Choroid plexus epithelial cell (primary cell): ENCODE measurements around the gene ADCY9.

Source experiments
- DNase-seq: peaks from one replicate; pipeline ENCODE4 v3.0.0-alpha.2; 2010; ENCODE audit warnings: low read depth
- H3K4me3 ChIP-seq: 2 replicates; pipeline ENCODE4 v1.5.1; 2011; ENCODE audit warnings: low read depth, mild to moderate bottlenecking, control low read depth, low read length, moderate library complexity
- CTCF ChIP-seq: conservative IDR thresholded peaks from 2 replicates; pipeline ENCODE4 v1.5.1; 2011; ENCODE audit warnings: low read depth, mild to moderate bottlenecking, control low read depth, inconsistent platforms, low read length, moderate library complexity

The ADCY9 gene

GRCh38 chr16:3915426-3916260 lies 200.6 kb downstream of the ADCY9 start:
- no peak overlapping the region for H3K4me3 ChIP-seq
- DNase-seq = no peak
- TF ChIP-seq CTCF = no peak

- no peak for DNase-seq
- no peak for TF ChIP-seq CTCF
- no peak overlapping the region for H3K4me3 ChIP-seq
Observed at GRCh38 chr16:3912897-3913296, 203.3 kb downstream of the ADCY9 start.
